ENCODE results near the gene KPNA2.

The KPNA2 gene

GRCh38 chr17:67999291-67999911 lies 36.1 kb upstream of the KPNA2 start:
- no peaks in the 10 kb centered on the region; the same call in 1 of the 2 replicates for H3K79me2 ChIP-seq (ENCODE audit: insufficient read depth, low read length)
- peaks cover 10% of the 10 kb centered on the region for H3K4me1 ChIP-seq (ENCODE audit: insufficient read depth, low read length, poor library complexity, severe bottlenecking)
- no peak overlapping the region for H2AFZ ChIP-seq (ENCODE audit: low read length)
- H3K9me3 ChIP-seq (ENCODE audit: insufficient read depth, low read depth, low read length) = no peaks in the 10 kb centered on the region
- TF ChIP-seq EZH2phosphoT487 (IDR thresholded peaks at IDR 0.05; ENCODE audit: borderline replicate concordance) (no peak), CTCF (conservative IDR thresholded peaks at IDR 0.05; ENCODE audit: low read length) (no peak)
- no peak overlapping the region for H3K9ac ChIP-seq (ENCODE audit: low read depth, low read length, poor library complexity, severe bottlenecking)
- no peaks in the 10 kb centered on the region for H4K20me1 ChIP-seq (ENCODE audit: insufficient read depth, low read length, poor library complexity, severe bottlenecking)
- no peaks in the 10 kb centered on the region for H3K36me3 ChIP-seq (ENCODE audit: insufficient read depth, low read length)
- H3K27me3 ChIP-seq (ENCODE audit: insufficient read depth, low read length, poor library complexity, severe bottlenecking) = no peaks in the 10 kb centered on the region
- no peak overlapping the region for H3K4me3 ChIP-seq (ENCODE audit: low read length, poor library complexity, severe bottlenecking)
- H3K4me2 ChIP-seq (ENCODE audit: low read depth, low read length, poor library complexity, severe bottlenecking) = no peak overlapping the region
- H3F3A ChIP-seq (ENCODE audit: low read depth) = no peaks in the 10 kb centered on the region
- no peaks in the 10 kb centered on the region for H3K9me2 ChIP-seq (replicated peaks; ENCODE audit: low read depth, low read length)

GRCh38 chr17:68004201-68004600 lies 31.3 kb upstream of the KPNA2 start:
- H3K4me1 ChIP-seq (ENCODE audit: insufficient read depth, low read length, poor library complexity, severe bottlenecking) = no peaks in the 10 kb centered on the region
- H3K27me3 ChIP-seq (ENCODE audit: insufficient read depth, low read length, poor library complexity, severe bottlenecking) = no peaks in the 10 kb centered on the region
- H3K9ac ChIP-seq (ENCODE audit: low read depth, low read length, poor library complexity, severe bottlenecking) = no peak overlapping the region
- H3K36me3 ChIP-seq (ENCODE audit: insufficient read depth, low read length) = no peaks in the 10 kb centered on the region
- H3K4me3 ChIP-seq (ENCODE audit: low read length, poor library complexity, severe bottlenecking) = no peak overlapping the region
- H3K4me2 ChIP-seq (ENCODE audit: low read depth, low read length, poor library complexity, severe bottlenecking) = no peak overlapping the region
- no peaks in the 10 kb centered on the region for H4K20me1 ChIP-seq (ENCODE audit: insufficient read depth, low read length, poor library complexity, severe bottlenecking)
- no peaks in the 10 kb centered on the region for H3K79me2 ChIP-seq (ENCODE audit: insufficient read depth, low read length)
- H2AFZ ChIP-seq (ENCODE audit: low read length) = no peak overlapping the region
- H3K9me3 ChIP-seq (ENCODE audit: insufficient read depth, low read depth, low read length) = no peaks in the 10 kb centered on the region
- no peaks in the 10 kb centered on the region for H3F3A ChIP-seq (ENCODE audit: low read depth)
- no peaks in the 10 kb centered on the region for H3K9me2 ChIP-seq (replicated peaks; ENCODE audit: low read depth, low read length)
- TF ChIP-seq EZH2phosphoT487 (IDR thresholded peaks at IDR 0.05; ENCODE audit: borderline replicate concordance) = no peak
- no peak for TF ChIP-seq CTCF (conservative IDR thresholded peaks at IDR 0.05; ENCODE audit: low read length)

GRCh38 chr17:68006797-68007196 lies 28.7 kb upstream of the KPNA2 start:
- Histone ChIP-seq H3K9me3 (ENCODE audit: insufficient read depth, low read depth, low read length) (no peaks in the 10 kb centered on the region), H3K4me3 (ENCODE audit: low read length, poor library complexity, severe bottlenecking) (no peak overlapping the region), H4K20me1 (ENCODE audit: insufficient read depth, low read length, poor library complexity, severe bottlenecking) (no peaks in the 10 kb centered on the region), H3K27me3 (ENCODE audit: insufficient read depth, low read length, poor library complexity, severe bottlenecking) (no peaks in the 10 kb centered on the region), H3K9me2 (replicated peaks; ENCODE audit: low read depth, low read length) (no peaks in the 10 kb centered on the region), H3K79me2 (ENCODE audit: insufficient read depth, low read length) (no peaks in the 10 kb centered on the region), H3F3A (ENCODE audit: low read depth) (no peaks in the 10 kb centered on the region), H3K36me3 (ENCODE audit: insufficient read depth, low read length) (no peaks in the 10 kb centered on the region), H3K9ac (ENCODE audit: low read depth, low read length, poor library complexity, severe bottlenecking) (no peak overlapping the region), H3K4me1 (ENCODE audit: insufficient read depth, low read length, poor library complexity, severe bottlenecking) (no peaks in the 10 kb centered on the region), H2AFZ (ENCODE audit: low read length) (no peak overlapping the region), H3K4me2 (ENCODE audit: low read depth, low read length, poor library complexity, severe bottlenecking) (no peak overlapping the region)
- TF ChIP-seq EZH2phosphoT487 (IDR thresholded peaks at IDR 0.05; ENCODE audit: borderline replicate concordance) (no peak), CTCF (conservative IDR thresholded peaks at IDR 0.05; ENCODE audit: low read length) (no peak)

All from Loucy (cell line).